Osteoblast (primary cell): ENCODE data around the gene BNIP3. TPM values are rescaled to one million over a fixed set of nuclear protein-coding genes. Genes with fewer than 3 reads are reported as not detected.
A peak's percentile ranks its signal among the peaks of the same experiment; 100 is the strongest.

Experiments used
- DNase-seq: peaks from one replicate; pipeline ENCODE4 v3.0.0; 2011; ENCODE audit warnings: low spot score, mixed read lengths; ENCODE audit not compliant: insufficient read length; ENCODE audit errors: missing footprints
- H2AFZ ChIP-seq: 2 replicates; pipeline ENCODE4 v1.6.0; 2011; ENCODE audit warnings: mild to moderate bottlenecking, low read length
- H3K27ac ChIP-seq: 2 replicates; pipeline ENCODE4 v1.5.1; 2011; ENCODE audit warnings: mild to moderate bottlenecking, low read depth, low read length, moderate library complexity
- H3K27me3 ChIP-seq: 2 replicates; pipeline ENCODE4 v1.6.0; 2012; ENCODE audit warnings: mild to moderate bottlenecking, control low read depth, inconsistent platforms, low read length, moderate library complexity; ENCODE audit not compliant: insufficient read depth
- H3K36me3 ChIP-seq: 2 replicates; pipeline ENCODE4 v1.5.1; 2011; ENCODE audit warnings: mild to moderate bottlenecking, low read length, control low read depth, moderate library complexity; ENCODE audit not compliant: insufficient read depth
- H3K4me1 ChIP-seq: 2 replicates; pipeline ENCODE4 v1.5.1; 2011; ENCODE audit warnings: mild to moderate bottlenecking, low read length, control low read depth, moderate library complexity; ENCODE audit not compliant: insufficient read depth
- H3K4me2 ChIP-seq: 2 replicates; pipeline ENCODE4 v1.6.0; 2011; ENCODE audit warnings: mild to moderate bottlenecking, low read length; ENCODE audit not compliant: insufficient read depth
- H3K4me3 ChIP-seq: fragments of 200-600 bp; sonication (generic); 3 replicates; pipeline ENCODE4 v1.5.1; 2012; ENCODE audit warnings: mild to moderate bottlenecking, low read length, inconsistent platforms; ENCODE audit not compliant: insufficient read depth
- H3K79me2 ChIP-seq: 2 replicates; pipeline ENCODE4 v1.6.0; 2012; ENCODE audit warnings: mild to moderate bottlenecking, low read length, control low read depth, inconsistent platforms; ENCODE audit not compliant: insufficient read depth
- H3K9me3 ChIP-seq: 2 replicates; pipeline ENCODE4 v1.5.1; 2011; ENCODE audit warnings: low read depth, low read length, control low read depth
- H4K20me1 ChIP-seq: 2 replicates; pipeline ENCODE4 v1.6.0; 2012; ENCODE audit warnings: mild to moderate bottlenecking, low read length, control low read depth; ENCODE audit not compliant: insufficient read depth
- CTCF ChIP-seq: IDR thresholded peaks from 2 replicates; pipeline ENCODE4 v1.5.1; 2011; ENCODE audit warnings: mild to moderate bottlenecking, low read depth, low read length, moderate library complexity; ENCODE audit errors: extremely low read depth
- total RNA-seq: library from RNA; depleted of rRNA; stranded (reverse); fragments of >200 nt; gene quantifications from 2 replicates; pipeline ENCODE4 v1.2.3, GENCODE V29; 2012

The BNIP3 gene
- total RNA-seq, 1 donor = 112 TPM

- Histone ChIP-seq H3K27ac (no peak overlapping the region), H3K79me2 (no peaks in the 10 kb centered on the region), H3K4me3 (no peak overlapping the region), H3K27me3 (peaks cover 10% of the 10 kb centered on the region), H2AFZ (no peak overlapping the region), H3K36me3 (no peaks in the 10 kb centered on the region), H3K4me2 (no peak overlapping the region), H3K4me1 (peaks cover 8% of the 10 kb centered on the region), H3K9me3 (no peaks in the 10 kb centered on the region), H4K20me1 (no peaks in the 10 kb centered on the region)
- DNase-seq = peak; percentile 42
- no peak for TF ChIP-seq CTCF
Observed at GRCh38 chr10:132020456-132020855, 38.7 kb upstream of the BNIP3 start.

- Histone ChIP-seq H3K4me1 (peaks cover 8% of the 10 kb centered on the region), H3K27me3 (no peaks in the 10 kb centered on the region), H3K4me3 (no peak overlapping the region), H3K36me3 (no peaks in the 10 kb centered on the region), H2AFZ (no peak overlapping the region), H4K20me1 (no peaks in the 10 kb centered on the region), H3K79me2 (no peaks in the 10 kb centered on the region), H3K9me3 (no peaks in the 10 kb centered on the region), H3K27ac (no peak overlapping the region), H3K4me2 (no peak overlapping the region)
- TF ChIP-seq CTCF = no peak
- DNase-seq = peak; percentile 30
Observed at GRCh38 chr10:132019366-132019765, 37.6 kb upstream of the BNIP3 start.

GRCh38 chr10:132018446-132018845 is 36.7 kb upstream of the BNIP3 start:
- TF ChIP-seq CTCF = no peak
- Histone ChIP-seq H2AFZ (no peak overlapping the region), H3K4me1 (peaks cover 3% of the 10 kb centered on the region), H3K9me3 (no peaks in the 10 kb centered on the region), H3K79me2 (no peaks in the 10 kb centered on the region), H3K4me3 (no peak overlapping the region), H3K36me3 (no peaks in the 10 kb centered on the region), H4K20me1 (no peaks in the 10 kb centered on the region), H3K4me2 (no peak overlapping the region), H3K27ac (no peak overlapping the region), H3K27me3 (no peaks in the 10 kb centered on the region)
- DNase-seq = no peak

- Histone ChIP-seq H3K27me3 (no peaks in the 10 kb centered on the region), H3K79me2 (no peaks in the 10 kb centered on the region), H3K4me2 (no peak overlapping the region), H3K27ac (no peak overlapping the region), H3K4me1 (no peaks in the 10 kb centered on the region), H4K20me1 (no peaks in the 10 kb centered on the region), H3K9me3 (no peaks in the 10 kb centered on the region), H3K4me3 (no peak overlapping the region), H3K36me3 (no peaks in the 10 kb centered on the region), H2AFZ (no peak overlapping the region)
- TF ChIP-seq CTCF = no peak
- DNase-seq = no peak
Observed at GRCh38 chr10:132016514-132016913, 34.8 kb upstream of the BNIP3 start.
